TTC549 (cell line): ENCODE results near the gene CREB3L4.

Experiments used
- FAIRE-seq: peaks from 2 replicates; lab custom pipeline; 2012; peaks lifted over from hg19 to GRCh38; lab: Jason Lieb, UNC

The CREB3L4 gene

DNA sequence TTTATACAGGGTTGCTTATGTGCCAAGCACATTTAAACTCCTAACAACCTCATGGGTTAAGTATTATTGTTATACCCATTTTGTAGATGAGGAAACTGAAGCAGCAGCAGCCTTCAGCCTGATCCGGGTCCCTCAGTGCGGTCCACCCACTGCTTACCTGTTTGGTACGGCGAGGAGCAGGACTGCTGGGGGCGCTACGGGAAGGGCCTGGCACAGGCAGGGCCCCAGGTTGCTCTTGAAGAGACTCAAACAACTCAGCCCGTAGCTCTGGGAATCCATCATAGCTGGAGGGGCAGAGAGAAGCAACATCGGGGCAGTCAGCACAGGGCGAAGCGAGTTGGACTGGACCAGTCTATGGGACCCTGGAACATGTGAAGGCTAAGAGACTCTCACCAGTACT is 30.4 kb upstream of the CREB3L4 start:
- no peak for FAIRE-seq

DNA sequence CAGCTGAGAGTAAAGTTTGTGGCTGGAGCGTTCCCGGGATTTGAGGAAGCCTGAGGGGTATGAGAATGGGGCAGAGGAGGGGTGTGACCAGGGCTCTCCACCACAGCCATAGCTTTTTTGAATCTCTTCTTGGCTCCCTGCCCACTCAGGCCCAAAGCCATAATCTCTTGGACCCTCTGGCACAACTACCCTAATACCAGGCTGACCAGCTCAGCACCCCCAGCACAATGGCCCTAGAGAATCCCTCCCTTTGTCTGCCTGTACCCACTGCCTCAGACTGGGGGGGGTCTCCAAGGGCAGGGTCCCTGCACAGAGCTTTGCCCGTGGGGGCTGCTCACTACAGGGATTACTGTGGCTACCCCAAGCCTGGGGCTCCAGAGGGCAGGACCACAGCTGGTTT is 28.7 kb upstream of the CREB3L4 start:
- FAIRE-seq = no peak

DNA sequence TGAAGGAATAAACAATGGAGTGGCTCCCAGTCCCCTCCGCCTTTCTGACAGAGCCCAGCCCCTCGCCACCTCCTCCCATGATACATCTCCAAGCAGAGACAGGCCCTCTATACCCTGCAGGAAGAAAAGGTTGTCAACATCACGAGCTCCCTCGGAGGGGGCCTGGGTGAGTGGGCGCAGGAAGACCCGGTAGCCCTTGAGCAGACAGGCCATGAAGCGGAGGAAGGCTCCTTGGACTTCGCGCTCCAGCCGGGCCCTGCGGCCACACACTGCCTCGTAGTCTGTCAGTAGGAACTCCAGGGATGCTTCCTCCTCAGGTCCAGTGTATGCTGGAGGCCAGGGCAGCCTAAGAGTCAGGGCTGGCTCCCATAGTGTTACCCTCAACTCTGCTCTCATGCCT is 28.2 kb upstream of the CREB3L4 start:
- no peak for FAIRE-seq

DNA sequence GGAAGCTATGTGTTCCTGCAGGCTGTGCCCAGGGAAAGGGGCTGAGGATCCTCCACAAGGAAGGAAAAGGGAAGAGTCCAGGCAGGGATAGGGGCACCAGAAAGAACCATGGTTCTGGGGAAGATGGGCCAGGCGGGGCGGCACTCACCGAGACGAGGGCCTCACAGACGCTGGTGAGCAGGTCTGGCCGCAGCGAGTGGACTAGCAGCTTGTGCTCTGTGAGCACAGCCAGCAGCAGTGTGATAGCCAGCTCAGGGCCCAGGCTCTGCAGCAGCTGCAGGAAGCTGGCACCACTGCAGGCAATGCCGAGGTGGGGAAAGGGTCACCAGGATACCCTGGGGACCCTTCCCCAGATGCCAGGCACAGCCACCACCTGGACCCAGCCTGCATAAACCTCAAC is 26.9 kb upstream of the CREB3L4 start:
- no peak for FAIRE-seq

DNA sequence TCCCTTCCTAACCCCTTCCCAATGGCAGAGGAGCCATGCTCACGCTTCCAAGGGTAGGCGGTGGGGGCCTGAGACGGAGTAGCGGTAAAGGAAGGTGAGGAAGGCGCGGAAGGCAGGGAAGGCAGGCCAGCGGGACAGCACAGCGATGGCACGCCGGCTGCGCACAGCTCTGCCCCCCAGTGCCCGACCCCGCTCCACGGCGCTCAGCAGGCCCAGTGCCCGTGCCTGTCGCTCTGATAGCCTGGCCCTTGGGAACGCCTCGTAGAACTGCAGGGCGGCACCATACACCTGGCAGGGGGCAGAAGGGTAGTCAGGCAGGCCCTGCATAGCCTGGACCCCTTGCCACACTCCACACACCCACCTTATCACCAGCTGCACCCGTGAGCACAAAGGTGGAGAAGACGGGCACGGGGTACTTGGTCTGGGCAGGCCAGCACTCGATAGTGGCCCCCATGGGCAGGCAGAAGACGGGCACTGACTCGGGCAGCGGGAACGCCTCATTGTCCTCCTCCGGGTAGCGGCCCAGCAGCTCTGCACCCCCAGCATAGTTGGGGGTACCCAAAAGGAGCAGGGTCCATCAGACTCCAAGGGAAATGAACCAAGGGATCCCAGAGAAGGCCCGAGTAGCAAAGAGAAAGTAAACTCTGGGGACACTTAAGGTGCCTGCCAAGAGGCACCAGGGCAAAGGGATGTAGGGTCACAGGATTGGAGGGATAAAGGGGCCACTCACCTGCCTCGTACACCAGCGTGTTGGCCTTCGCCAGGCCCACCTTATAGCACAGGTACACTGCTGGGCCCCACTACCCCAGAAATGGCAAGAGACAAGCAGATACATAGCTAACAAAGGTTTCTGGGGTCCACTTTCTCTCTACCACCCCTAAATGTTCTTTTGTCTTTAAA is 25.6 kb upstream of the CREB3L4 start:
- no peak for FAIRE-seq

DNA sequence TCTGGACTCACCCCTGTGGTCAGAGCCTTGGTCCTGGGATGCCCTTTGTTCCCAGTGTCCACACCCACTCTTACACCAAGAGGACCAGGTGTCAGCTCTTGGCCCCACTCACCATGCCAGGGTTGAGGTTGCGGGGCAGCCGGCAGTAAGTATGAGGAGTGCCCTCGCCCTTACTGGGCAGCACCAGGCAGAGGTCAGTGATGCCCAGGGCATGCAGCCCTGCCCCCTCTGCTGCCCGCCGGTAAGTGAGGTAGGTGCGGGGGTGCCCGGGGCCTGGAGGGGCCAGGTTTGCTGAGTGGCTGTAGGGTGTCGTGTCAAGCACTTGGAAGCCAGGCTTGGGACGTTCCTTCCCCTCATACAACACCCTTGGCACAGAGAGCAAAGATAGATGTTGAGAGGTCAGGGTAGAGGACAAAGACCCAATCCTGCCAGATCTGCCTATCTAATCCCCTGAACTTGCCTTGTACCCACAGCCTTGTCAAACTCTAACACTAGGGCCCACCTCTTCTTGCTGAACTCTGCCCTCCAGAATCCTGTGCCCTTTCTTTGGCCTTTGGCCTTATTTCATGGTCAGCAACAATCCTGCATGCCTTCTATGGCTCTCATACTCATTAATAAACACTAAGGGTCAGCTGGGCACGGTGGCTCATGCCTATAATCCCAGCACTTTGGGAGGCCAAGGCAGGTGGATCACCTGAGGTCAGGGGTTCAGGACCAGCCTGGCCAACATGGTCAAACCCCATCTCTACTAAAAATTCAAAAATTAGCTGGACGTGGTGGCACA is 24.7 kb upstream of the CREB3L4 start:
- FAIRE-seq = no peak

DNA sequence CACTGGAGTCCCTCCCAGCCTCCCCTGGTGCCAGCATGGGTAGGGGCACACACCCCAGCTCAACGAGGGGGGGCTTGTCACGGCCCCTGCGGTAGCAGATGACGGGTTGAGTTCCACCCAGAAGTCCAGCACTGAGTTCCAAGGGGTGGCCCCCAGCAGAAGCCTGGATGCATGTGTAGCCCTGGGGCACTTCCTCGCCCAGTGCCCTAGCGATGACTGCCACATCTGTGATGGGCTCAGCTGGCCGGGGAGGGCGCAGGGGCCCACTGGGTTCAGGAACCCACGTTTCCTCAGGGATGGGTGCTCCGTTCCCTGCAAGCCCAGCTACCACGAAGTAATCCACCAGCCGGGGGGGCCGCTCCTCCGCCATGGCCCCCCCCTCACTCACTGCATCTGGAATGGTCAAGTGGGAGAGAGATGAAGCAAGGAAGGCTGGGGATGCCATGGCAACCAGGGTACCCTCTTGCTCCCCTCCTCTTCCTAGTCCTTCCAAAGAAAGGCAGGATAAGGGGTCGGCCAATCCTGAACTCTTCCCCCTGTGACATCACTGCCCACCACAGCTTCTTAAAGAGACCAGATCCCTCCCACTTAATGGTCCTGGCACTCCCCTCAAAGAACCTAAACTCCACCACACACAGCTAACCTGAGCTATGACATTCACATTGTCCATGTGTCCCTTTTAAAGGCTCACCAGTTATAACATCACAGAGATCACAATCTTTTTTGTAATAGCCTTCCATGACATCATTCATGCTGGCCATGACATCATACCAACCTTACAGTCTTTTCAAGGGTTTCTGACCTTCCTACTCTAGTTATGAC is 23.5 kb upstream of the CREB3L4 start:
- FAIRE-seq = no peak

DNA sequence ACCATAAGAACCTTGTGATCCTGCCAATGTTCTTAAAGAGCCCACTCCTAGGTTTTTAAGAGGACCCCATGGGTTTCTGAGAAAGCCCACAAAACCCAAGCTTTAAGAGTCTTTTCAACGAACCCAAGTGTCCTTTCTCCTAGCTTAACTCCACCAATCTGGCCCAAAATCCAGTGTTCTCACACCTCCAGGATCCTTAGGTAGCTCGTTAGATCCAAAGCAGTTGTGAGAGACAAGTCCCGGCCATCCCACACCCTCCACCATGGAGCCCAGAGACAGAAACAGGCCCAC is 22.9 kb upstream of the CREB3L4 start:
- FAIRE-seq = no peak

DNA sequence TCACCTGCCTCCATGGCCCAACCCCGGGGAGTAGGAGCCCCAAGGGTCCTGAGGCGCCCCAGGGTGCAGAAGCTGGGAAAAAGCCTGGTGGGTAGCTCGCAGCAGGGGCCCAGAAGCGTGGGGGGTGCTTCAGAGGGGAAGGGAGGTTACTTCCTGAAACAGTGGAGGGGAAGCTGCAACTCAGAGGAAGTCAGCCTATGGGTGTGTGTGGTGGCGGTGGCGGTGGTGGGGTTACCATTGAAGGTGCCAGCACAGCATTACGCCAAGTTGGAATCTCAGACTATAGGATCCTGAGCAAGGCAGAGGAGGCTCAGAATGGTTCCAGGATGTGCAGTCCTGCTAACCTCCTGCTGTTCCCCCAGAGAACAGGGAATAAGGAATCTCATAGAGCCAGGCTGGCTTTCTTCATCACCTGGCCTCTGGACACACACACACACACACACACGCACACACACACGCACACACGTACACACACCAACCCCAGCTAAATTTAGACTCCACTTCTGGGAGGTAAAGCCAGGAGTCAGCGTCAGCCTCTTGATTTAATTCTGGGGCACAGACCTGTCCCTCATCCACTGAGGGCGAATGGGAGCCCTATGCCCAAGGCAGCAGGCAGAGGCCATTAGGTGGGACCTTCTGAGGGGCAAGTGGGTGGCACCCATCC is 22.4 kb upstream of the CREB3L4 start:
- FAIRE-seq = no peak

DNA sequence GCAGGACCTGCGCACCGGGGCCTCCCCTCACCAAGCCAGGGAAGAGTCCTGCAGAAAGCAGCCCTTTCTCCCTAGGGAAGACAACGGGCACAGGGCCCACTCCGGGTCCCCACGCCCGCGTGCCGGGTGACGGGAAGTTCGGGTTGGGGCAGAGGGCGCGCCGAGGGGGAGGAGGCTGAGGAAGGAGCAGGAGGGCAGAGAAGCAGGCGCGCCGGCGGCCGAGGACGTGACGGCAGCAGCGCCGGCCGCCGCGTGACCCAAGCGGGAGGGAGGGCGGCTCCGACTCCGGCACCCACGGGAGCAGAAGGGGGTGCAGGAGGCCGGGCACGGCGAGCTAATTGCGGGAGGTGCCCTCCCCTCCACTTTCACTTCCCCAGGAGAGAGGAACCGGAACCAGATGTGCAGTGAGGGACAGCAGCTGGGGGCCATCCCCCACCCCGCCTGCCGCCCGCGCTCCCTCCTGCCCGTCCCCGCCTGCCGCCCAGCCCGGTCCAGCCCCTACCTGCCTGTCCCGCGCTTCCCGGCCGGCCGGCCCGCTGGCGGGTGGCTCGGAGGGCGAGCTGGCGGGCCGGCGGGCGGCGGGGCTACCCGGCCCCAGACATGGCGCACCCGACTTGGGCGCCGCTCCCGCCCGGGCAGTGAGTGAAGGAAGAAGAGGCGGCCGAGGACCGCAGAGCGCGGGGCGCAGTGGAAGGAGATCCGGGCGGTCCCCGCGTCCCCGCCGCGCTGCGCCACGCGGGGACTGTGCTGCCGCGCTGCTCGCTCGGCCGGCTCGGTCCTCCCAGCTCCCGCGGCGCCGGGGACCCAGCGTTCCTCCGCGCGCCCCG is 21.7 kb upstream of the CREB3L4 start:
- no peak for FAIRE-seq

DNA sequence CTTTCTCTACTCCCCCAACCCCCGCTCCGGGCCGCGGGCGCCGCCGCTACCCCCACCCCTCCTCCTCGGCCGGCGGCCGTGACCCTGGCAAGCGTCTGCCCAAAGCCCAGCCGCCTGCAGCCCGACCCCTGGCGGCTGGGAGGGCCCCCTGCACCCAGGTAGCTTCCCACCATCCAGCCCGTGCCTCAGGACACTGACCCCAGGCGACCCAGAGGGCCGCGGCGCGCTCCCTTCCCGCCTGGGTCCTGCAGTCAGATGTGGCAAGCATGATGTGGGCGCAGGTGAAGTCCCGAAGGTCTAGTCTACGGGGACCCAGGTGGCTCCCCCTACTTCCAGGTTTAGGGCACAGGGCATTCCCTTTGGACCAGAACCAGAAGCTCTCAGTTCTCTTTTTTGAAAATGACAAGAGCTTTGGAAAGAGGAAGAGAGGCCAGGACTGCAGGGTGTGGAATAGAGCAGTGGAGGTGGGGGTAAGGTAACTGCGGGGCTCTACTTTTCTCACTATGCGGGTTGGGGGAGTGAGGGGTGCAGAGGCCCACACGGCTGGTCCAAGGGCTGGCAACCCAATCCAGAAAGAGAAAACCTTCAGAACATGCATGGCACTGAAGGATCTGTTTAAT is 21.0 kb upstream of the CREB3L4 start, which contains the start of gene DENND4B:
DENND4B (minus strand) TSS at position 97 of the 620 bp plus-strand sequence. CDS start 2,344 bp downstream, outside the sequence.
- no peak for FAIRE-seq

DNA sequence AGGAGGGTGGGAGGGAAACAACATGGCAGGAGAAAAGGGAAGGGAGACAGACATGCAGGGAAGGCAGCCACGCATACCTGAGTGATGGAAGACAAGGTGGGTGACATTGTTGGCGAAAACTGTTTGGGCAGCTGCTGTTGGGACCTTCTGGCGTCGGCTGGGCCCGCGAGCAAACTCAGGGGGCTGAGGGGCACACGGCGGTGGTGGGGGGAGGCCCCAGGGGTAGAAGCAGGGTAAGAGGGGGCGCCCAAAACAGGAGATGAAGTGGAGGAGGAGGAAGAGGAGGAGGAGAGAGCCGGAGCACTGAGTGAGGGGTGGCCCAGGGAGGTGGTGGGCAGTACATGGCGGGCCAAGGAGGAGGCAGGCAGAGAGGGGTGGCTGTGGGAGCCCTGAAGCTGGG is 16.5 kb upstream of the CREB3L4 start:
- no peak for FAIRE-seq

DNA sequence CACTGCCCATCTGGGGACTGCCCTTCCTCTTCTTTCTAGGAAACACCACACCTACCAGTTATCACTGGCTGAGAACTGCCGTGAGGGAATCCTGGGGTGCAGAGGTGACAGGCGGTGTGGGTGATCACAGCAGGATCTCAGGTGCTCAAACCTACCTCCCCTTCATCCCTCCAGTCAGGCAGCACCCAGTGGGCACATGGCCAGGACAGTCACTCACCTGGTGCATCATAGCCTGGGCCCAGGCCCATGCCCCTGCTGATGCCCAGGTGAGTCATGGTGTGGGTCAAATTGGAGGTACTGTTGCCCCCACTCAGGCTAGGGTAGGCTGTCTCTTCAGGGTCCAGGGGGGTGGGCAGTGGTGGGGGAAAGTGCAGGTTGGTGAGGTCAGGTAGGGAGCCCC is 15.9 kb upstream of the CREB3L4 start:
- FAIRE-seq = no peak

DNA sequence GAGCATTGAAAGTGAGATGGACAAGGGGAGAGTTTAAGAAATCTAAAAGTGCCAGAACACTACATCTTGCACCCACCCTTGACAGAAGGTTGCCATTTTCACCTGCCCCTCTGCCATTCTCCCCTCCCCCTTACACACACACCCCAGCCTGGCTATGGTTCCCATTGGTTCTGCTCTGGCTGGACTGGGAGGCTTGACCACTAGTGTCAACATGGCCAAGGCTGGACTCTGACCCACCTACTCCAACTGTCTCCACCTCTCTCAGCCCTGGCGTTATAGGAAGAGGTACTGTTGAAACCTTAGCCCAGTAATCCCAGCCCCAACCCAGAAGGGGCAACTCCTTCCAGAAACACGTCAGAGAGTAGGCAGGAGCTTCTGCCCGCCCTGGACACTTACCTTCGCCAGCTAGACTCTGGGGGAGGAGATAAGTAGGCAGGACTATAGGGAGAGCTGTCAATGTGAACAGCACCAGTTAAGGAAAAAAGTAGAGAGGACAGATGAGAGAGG is 13.8 kb upstream of the CREB3L4 start:
- FAIRE-seq = no peak

DNA sequence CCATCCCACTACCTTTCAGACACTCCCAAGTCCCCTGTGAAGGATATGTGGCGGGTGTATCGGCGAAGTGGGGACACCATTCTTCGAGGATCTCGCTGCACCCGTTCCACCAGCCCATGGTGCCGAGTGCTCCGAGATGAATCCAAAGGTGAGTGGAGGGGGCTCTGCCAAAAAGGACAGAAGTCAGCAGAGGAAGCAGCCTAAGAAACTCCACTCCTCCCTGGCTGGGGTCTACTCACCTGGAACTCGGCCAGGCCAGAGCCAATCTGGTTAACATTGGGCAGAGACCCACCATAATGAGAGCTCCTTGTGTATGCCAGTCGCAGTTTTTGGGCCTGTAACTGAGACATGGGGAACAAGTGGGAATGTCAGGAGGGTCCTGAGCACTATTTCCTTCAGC is 12.9 kb upstream of the CREB3L4 start:
- no peak for FAIRE-seq

DNA sequence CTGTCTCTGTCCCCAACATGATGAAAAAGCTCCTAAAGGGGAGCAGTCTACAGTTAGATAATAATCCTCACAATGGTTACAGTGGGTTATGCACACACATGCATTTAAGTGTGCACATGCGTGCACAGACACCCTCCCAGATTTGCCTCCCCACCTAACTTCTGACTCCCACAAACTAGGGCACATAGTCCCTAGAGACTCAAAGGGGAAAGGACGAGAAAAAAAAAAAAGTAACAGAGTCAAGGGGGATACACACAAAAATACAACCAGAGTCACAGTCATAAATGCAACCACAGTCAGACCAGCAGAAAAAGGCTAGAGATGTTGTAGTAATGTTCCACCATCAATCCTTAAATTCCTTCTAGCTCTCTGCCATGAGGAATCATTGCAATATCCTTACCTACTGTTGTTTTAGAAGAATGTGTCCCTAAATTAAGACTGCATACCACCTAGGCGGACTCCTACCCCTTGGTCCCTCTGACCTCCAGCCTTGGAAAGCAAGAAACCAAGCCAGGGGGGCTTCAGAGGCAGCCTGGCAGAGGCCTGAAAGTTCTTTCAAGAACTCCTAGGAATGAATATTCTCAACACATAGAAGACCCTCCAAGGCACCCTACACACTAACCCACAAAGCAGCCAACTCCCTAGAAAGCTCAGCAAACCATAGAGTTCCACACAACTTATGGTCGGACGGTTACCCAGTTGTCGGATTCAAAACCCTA is 10.5 kb upstream of the CREB3L4 start:
- FAIRE-seq = no peak

DNA sequence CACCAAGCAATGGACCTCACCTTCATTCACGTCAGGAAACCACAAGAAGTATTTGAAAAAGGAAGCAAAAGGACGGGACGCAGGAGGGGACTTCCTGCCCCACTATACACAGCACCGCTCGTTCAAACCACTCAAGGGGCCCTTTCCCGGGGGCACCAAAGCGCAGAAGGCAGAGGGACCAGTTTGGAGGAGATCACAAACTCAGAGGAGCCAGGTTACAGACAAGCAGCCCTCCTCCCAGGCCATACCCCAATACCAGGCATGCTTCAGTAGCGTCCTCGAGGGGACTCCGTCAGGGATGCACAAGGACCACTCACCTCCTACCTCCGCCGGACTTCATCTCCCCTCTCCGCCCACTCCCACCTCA is 10.0 kb upstream of the CREB3L4 start:
- FAIRE-seq = no peak

DNA sequence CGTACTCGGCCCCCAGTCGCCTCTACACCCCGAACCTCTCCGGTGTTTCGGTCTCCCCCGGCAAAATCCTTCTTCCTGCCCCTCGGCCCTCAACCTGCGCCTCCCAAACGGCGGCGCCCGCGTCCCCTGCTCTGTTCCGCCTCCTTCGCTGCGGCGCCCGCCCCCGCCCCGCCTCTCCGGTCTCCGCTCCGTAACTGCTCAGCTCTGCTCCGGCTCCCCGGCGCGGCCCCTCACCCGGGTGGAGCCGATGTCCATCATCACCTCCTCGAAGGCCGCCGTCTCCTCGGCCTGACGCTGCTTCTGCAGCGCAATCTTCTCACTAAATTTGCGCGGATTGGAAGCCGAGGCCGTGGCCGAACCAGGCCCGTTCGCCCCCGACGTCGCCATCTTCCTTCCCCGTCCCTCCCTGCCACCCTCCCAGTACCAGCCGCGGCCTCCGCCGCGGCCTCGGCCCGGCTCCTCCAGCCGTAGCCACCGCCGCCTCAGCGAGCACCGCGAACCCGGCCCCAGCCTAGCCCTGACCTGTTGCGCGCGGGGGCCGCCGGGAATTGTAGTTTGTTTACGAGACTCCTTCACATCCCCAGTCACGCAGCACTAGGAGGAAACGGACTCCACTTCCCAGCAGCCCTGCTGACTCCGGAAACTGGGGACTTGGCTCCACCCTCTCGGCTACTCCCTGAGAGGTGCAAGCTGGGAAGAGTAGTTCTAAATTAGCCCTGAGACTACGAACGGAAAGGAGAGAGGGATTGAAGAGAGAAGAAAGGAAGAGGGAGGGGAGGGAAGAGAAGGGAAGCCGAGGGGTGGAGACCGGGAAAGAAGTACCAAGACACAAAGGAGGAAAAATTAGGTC is 9.4 kb upstream of the CREB3L4 start, which contains the start of gene CRTC2:
CRTC2 (minus strand) TSS at position 502 of the 850 bp plus-strand sequence; CDS start at position 387, 115 bp downstream.
- peak; percentile 99 for FAIRE-seq

DNA sequence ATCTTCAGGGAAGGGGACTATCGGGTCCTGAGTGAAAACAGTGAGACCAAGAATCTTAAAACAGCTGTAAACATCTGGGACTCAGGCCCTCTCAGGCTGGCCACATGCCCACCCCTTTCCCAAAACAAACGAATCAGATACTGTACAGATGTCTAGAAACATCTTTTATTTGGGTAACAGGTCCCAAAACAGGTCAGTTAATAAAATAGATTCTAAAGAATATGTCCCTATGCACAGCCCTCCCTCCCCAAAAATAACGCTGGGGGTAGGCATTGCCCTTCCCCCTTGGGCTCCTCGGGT is 8.8 kb upstream of the CREB3L4 start:
- FAIRE-seq = no peak
